ENCODE measurements around the gene ACO2. TPM values are rescaled to one million over a fixed set of nuclear protein-coding genes. Genes with fewer than 3 reads are reported as not detected.

Gene ACO2
- total and polyA plus RNA-seq, 2 of the 13 experiments (the other 11 are each of a cell fraction or from before 2014, with no cell fraction given): 19.2 to 45.6 TPM

GRCh38 chr22:41543854-41544670 lies 75.1 kb downstream of the ACO2 start, which contains the start of gene POLR3H (continued):
- TF ChIP-seq ZNF703 (CRISPR knock-in tag; IDR thresholded peaks at IDR 0.05; ENCODE audit: borderline replicate concordance) (no peak), DZIP1 (CRISPR knock-in tag; IDR thresholded peaks at IDR 0.05) (no peak), EEA1 (CRISPR knock-in tag; IDR thresholded peaks at IDR 0.05; ENCODE audit: borderline replicate concordance) (peak; percentile 79), ZNF784 (CRISPR knock-in tag; IDR thresholded peaks at IDR 0.05; ENCODE audit: borderline replicate concordance) (no peak), ZNF496 (CRISPR knock-in tag; IDR thresholded peaks at IDR 0.05; ENCODE audit: insufficient replicate concordance) (no peak), KDM6A (CRISPR knock-in tag; IDR thresholded peaks at IDR 0.05; ENCODE audit: low read depth) (no peak), RBFOX2 (IDR thresholded peaks at IDR 0.05; ENCODE audit: low read depth, low read length) (peak; percentile 89), NPAS2 (CRISPR knock-in tag; IDR thresholded peaks at IDR 0.05; ENCODE audit: borderline replicate concordance) (no peak), CENPT (CRISPR knock-in tag; IDR thresholded peaks at IDR 0.05; ENCODE audit: low read depth) (no peak), ZNF414 (CRISPR knock-in tag; IDR thresholded peaks at IDR 0.05) (peak; percentile 78; the same call in 1 of the 2 replicates), PHF21A (CRISPR knock-in tag; IDR thresholded peaks at IDR 0.05) (0 out of 2 replicates have a peak, but pooled peaks have one; percentile 33), GTF2F1 (IDR thresholded peaks at IDR 0.05; ENCODE audit: low read length) (no peak), ZC3H13 (CRISPR knock-in tag; IDR thresholded peaks at IDR 0.05) (0 out of 2 replicates have a peak, but pooled peaks have one; percentile 66), ZNF772 (CRISPR knock-in tag; IDR thresholded peaks at IDR 0.05) (peak; percentile 21; the same call in 1 of the 2 replicates), HBP1 (CRISPR knock-in tag; IDR thresholded peaks at IDR 0.05; ENCODE audit: low read depth) (peak; percentile 37; the same call in 1 of the 2 replicates), ZNF570 (CRISPR knock-in tag; IDR thresholded peaks at IDR 0.05; ENCODE audit: borderline replicate concordance) (no peak), ZNF639 (CRISPR knock-in tag; conservative IDR thresholded peaks at IDR 0.05) (no peak), ZNF790 (CRISPR knock-in tag; IDR thresholded peaks at IDR 0.05; ENCODE audit: borderline replicate concordance) (no peak), ZNF761 (CRISPR knock-in tag; conservative IDR thresholded peaks at IDR 0.05) (no peak), ZFP37 (CRISPR knock-in tag; IDR thresholded peaks at IDR 0.05; ENCODE audit: borderline replicate concordance) (no peak), EZH2 (conservative IDR thresholded peaks at IDR 0.05; ENCODE audit: low read depth, low read length) (no peak)

Measured in HepG2 (cell line).